ENCODE data around the gene LIPC.

LIPC gene

GRCh38 chr15:58431221-58432149 is at the start of gene LIPC:
LIPC (plus strand) TSS chr15:58431991; CDS start chr15:58432033, 42 bp downstream.
- no peak for DNase-seq (ENCODE audit: low read depth, low spot score)

- peak; percentile 47 for DNase-seq (ENCODE audit: low read depth, low spot score)
Measured at GRCh38 chr15:58383876-58384275, 47.9 kb upstream of the LIPC start.

DNA sequence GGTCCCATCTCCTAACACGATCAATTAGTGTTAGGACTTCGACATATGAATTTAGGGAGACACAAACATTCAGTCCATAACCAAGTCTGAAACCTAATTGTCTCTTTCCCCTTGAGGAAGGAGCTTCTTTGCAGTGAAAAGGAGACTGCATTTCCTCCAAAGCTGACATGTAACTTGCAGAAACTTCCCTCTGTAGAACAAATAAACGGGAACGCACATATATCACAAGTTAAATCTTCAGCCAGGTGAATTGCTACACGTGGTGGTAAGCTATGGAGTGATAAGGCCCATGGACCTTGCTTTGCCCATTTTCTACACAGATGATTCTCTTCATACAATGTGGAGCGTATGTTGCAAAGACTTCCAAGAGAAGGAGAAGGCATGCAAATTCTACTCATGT is 47.1 kb upstream of the LIPC start:
- DNase-seq (ENCODE audit: low read depth, low spot score): no peak

- no peak for DNase-seq (ENCODE audit: low read depth, low spot score)
Measured at GRCh38 chr15:58386081-58386480, 45.7 kb upstream of the LIPC start.

- DNase-seq (ENCODE audit: low read depth, low spot score): no peak
Measured at GRCh38 chr15:58386641-58387040, 45.1 kb upstream of the LIPC start.

- DNase-seq (ENCODE audit: low read depth, low spot score): no peak
Measured at GRCh38 chr15:58387130-58387529, 44.7 kb upstream of the LIPC start.

DNA sequence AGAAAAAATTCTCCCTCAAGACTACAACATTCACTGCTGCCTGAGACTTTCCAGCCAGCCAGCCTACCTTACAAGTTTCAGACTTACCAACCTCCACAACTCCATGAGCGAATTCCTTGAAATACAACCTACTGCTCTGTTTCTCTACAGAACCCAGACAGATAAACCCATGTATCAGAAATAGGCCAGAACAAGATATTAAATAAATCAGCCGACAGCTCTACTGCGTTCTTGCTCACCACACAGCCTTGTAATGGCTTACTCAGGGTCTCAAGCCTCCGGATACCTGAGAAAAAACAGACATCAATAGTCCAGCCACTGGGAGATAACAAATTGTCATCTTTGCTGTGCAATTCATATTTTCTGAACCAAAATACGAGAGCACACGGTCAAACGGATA is 43.6 kb upstream of the LIPC start:
- no peak for DNase-seq (ENCODE audit: low read depth, low spot score)

- no peak for DNase-seq (ENCODE audit: low read depth, low spot score)
Measured at GRCh38 chr15:58390118-58390517, 41.7 kb upstream of the LIPC start.

DNA sequence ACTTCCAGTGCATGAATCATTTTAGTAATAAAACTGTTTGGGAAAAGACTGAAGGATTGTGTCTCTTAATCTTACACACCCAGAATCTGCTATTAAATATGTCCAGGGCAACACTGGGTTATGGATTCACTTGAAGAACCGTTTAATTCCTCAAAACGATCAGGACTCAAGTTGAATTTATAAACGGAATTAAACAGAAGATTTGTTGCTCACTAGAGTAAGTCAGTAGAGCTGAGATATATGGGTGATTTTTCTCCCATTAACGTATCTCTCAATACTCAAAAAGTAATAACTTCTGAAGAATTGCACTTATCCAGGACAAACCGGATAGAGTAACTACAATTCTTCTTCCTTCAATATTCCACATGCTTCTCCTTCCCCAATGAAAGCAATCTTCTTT is 41.1 kb upstream of the LIPC start:
- no peak for DNase-seq (ENCODE audit: low read depth, low spot score)

- DNase-seq (ENCODE audit: low read depth, low spot score): no peak
Measured at GRCh38 chr15:58391088-58391487, 40.7 kb upstream of the LIPC start.

DNA sequence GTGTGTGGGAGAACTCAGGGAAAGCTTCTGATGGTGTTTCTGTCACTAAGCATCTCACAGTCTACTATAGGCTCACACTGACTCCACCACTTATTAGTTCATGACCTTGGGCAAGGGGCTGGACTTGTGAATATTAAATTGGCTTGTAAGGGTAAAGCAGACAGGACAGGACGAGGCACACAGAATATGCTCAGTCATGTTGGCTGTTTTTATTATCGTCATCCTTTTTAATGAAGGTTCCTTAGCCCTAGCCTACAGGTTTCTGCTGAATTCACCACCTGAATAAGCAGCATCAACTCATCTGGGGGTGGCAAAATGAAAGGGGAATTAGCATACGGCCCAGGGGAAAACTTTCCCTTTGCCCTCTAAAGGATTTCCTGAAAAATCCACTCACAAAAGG is 39.6 kb upstream of the LIPC start:
- no peak for DNase-seq (ENCODE audit: low read depth, low spot score)

DNA sequence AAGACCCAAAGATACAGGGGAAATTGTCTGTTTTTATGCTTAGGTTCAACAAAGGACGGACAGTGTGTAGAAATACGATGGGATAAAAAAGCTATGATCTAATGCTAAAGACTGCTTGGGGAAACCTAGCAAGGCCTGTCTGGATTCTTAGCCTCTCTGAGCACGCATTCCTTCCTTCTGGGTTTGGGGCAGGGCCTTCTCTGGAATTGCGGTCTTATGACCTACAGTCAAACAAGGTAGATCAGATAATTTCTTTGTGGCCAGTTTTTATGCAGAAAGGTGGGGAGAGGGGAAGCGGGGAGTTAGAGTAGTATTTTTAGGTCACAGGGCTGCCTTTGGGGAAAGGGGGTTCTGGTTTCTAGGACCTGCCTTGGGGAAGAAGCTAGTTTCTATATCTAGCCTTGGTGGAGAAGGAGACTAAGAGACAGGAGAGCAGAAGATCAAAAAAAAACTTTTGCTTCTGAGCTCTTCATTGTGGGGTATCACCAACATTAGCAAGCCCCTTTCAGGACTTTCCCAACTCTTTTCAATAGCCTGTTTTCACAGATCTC is 39.1 kb upstream of the LIPC start:
- peak; percentile 63 for DNase-seq (ENCODE audit: low read depth, low spot score)

DNA sequence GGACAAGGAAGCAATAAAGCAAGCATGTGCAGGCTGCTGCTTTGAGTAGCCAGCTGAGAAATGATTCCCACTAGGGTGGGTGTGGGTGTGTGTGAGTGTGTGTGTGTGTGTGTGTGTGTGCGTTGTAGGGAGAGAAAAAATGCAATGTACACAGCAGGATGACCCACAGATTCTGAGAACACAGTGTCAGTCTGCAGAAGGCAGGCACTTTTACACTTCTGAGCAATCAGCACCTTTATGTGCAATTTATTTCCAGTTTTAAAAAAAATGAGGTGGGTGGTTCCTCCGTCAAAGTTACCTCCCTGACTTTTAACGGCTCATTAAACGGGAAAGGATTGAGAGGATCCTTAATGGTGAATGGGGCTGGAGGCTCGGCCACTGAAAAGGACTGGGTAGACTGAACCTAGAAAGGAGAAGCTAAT is 38.5 kb upstream of the LIPC start:
- no peak for DNase-seq (ENCODE audit: low read depth, low spot score)

DNA sequence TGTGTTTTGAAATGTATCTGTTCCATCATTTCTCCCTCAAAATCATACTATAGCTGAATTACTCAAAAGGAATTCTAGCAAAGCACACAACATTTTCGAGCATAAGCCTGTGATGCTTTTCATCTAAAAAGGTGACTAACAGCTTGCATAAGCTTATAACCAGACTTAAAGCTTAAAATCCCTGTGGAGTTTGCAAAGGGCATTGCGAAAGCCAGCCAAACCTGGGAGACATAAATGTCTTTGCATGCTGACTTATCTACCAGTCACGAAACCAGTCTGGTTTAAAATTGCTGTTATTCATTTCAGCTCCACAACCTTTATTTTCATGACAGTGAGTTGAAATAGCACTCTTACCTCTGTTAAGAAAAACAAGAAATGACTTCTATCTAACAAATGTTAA is 35.6 kb upstream of the LIPC start:
- no peak for DNase-seq (ENCODE audit: low read depth, low spot score)

GRCh38 chr15:58398071-58398470 is 33.7 kb upstream of the LIPC start:
- DNase-seq (ENCODE audit: low read depth, low spot score): peak; percentile 49

GRCh38 chr15:58398643-58399042 is 33.1 kb upstream of the LIPC start:
- DNase-seq (ENCODE audit: low read depth, low spot score): no peak

DNA sequence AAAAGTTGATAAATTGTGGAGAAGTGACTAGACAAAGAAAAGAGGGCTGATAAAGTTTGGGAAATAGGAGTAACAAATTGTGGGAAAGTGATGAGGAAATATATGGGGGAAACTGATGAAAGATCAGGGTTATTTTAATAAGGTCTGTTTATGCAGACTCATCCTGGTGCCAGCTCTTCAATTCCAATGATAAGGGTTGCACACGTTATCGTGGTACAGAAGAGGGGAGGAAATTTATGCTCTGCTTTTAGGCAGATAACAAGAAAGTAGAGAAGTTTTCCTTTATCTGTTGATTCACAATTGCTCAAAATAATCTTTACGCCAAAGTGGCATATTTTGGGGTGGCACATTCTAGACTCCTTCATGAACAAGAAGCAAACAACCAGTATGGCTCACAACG is 32.1 kb upstream of the LIPC start:
- no peak for DNase-seq (ENCODE audit: low read depth, low spot score)

- DNase-seq (ENCODE audit: low read depth, low spot score): no peak
Measured at GRCh38 chr15:58401276-58401675, 30.5 kb upstream of the LIPC start.

GRCh38 chr15:58401991-58402649 is 29.7 kb upstream of the LIPC start:
- DNase-seq (ENCODE audit: low read depth, low spot score): no peak

DNA sequence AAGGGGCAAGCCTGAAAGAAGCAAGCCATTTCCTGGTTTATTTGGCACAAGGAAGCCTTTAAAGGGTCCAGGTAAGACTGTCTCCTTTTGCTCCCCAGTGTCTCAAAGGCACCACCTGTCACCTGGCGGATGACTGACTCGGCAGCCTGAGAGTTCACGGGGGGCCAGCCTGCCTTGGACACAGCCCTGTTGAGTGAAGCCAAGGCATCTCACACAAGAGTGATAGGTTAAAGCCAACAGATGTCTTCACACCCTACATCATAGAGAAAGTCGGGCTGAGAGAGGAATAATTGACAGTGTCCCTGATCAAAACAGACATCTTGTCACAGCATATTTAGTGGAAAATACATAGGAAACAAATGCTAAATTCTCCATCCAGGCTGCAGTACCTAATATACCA is 28.2 kb upstream of the LIPC start:
- no peak for DNase-seq (ENCODE audit: low read depth, low spot score)

- no peak for DNase-seq (ENCODE audit: low read depth, low spot score)
Measured at GRCh38 chr15:58404020-58404419, 27.8 kb upstream of the LIPC start.

DNA sequence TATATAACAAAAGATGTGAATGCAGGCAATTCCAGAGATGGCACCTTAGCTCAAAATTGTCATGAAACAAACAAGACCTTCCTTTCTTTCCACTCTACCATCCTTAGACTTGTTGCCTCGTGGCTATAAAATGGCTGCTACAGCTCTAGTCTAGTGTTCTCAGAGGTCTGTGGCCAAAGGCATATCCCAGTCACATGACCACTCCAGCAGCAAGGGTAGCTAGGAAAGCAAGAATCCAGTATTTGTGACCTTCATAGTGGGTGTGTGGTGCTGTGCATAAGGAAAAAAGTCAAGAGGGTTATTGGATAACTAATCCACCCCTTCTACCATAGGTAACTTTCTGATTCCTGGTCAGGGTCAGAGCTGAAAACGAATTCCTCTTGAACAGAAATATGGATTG is 27.1 kb upstream of the LIPC start:
- DNase-seq (ENCODE audit: low read depth, low spot score): no peak

- DNase-seq (ENCODE audit: low read depth, low spot score): no peak
Measured at GRCh38 chr15:58405865-58406264, 25.9 kb upstream of the LIPC start.

Measured in ELF-1 (cell line).